CD14-positive monocyte (primary cell): ENCODE measurements around the gene ZNF710. TPM values are rescaled to one million over a fixed set of nuclear protein-coding genes. Genes with fewer than 3 reads are reported as not detected.

Experiments used
- DNase-seq, 3 donors: peaks; one replicate each; pipeline ENCODE4 v3.0.0-alpha.2; 2011 to 2022
- H2AFZ ChIP-seq: 2 replicates; pipeline ENCODE4 v1.6.0; 2012; ENCODE audit warnings: mild to moderate bottlenecking, low read depth, low read length, inconsistent platforms; ENCODE audit not compliant: insufficient read depth, poor library complexity, severe bottlenecking
- H3K27ac ChIP-seq, 2 donors: 1 replicate in 1 of 2; 2 replicates in 1 of 2; pipeline ENCODE4 v1.5.1; 2012 to 2013; ENCODE audit warnings: low read length in 2 of 2, control low read depth in 1 of 2, inconsistent platforms in 1 of 2, low read depth in 1 of 2, mild to moderate bottlenecking in 1 of 2
- H3K27me3 ChIP-seq, 2 donors: one replicate each; pipeline versions ENCODE4 v1.6.0 to v1.6.1; 2011 to 2013; ENCODE audit warnings: low read length in 2 of 2; ENCODE audit not compliant: control insufficient read depth in 2 of 2, insufficient read depth in 2 of 2
- H3K36me3 ChIP-seq, 2 donors: replicated peaks in 1 of 2; 1 replicate in 1 of 2; 2 replicates in 1 of 2; pipeline versions ENCODE4 v1.5.1 to v1.6.1; 2012 to 2013; ENCODE audit warnings: low read length in 2 of 2, control low read depth in 1 of 2, inconsistent platforms in 1 of 2, mild to moderate bottlenecking in 1 of 2; ENCODE audit not compliant: insufficient read depth in 2 of 2, control insufficient read depth in 1 of 2
- H3K4me1 ChIP-seq, 2 donors: 1 replicate in 1 of 2; 2 replicates in 1 of 2; pipeline versions ENCODE4 v1.5.1 to v1.6.1; 2012 to 2013; ENCODE audit warnings: low read length in 2 of 2, control low read depth in 1 of 2, inconsistent platforms in 1 of 2, mild to moderate bottlenecking in 1 of 2, moderate library complexity in 1 of 2; ENCODE audit not compliant: insufficient read depth in 2 of 2, control insufficient read depth in 1 of 2
- H3K4me2 ChIP-seq: replicated peaks from 2 replicates; pipeline ENCODE3; 2012; ENCODE audit warnings: low read length, moderate library complexity, mild to moderate bottlenecking; ENCODE audit not compliant: poor library complexity, severe bottlenecking; ENCODE audit errors: extremely low read depth
- H3K4me3 ChIP-seq, 3 experiments: fragments of 200-600 bp in 1 of 3; sonication (generic) in 1 of 3; replicated peaks in 1 of 3; 1 replicate in 2 of 3; 2 replicates in 1 of 3; pipeline ENCODE4 v1.5.1; 2011 to 2013; ENCODE audit warnings: low read length in 3 of 3, mild to moderate bottlenecking in 3 of 3, control low read depth in 2 of 3, low read depth in 2 of 3, inconsistent platforms in 1 of 3, moderate library complexity in 1 of 3
- H3K79me2 ChIP-seq: 2 replicates; pipeline ENCODE4 v1.6.0; 2012; ENCODE audit warnings: mild to moderate bottlenecking, control low read depth, inconsistent platforms, low read length, moderate library complexity; ENCODE audit not compliant: insufficient read depth
- H3K9ac ChIP-seq: 2 replicates; pipeline ENCODE4 v1.6.0; 2017; ENCODE audit warnings: low read length, mild to moderate bottlenecking; ENCODE audit not compliant: insufficient read depth, poor library complexity, severe bottlenecking
- H3K9me3 ChIP-seq, 2 donors: replicated peaks in 1 of 2; 1 replicate in 1 of 2; 2 replicates in 1 of 2; pipeline versions ENCODE4 v1.5.1 to v1.6.1; 2012 to 2013; ENCODE audit warnings: low read length in 2 of 2, control low read depth in 1 of 2; ENCODE audit not compliant: control insufficient read depth in 1 of 2, insufficient read depth in 1 of 2
- H4K20me1 ChIP-seq: 2 replicates; pipeline ENCODE4 v1.6.0; 2012; ENCODE audit warnings: mild to moderate bottlenecking, low read length, control low read depth, moderate library complexity; ENCODE audit not compliant: insufficient read depth
- H3K27ac Mint-ChIP-seq, 7 donors: one replicate each; pipeline ENCODE4 v1.8.0; 2020; ENCODE audit warnings: mild to moderate bottlenecking in 7 of 7, mixed read lengths in 7 of 7, moderate library complexity in 6 of 7, inconsistent platforms in 2 of 7
- H3K27me3 Mint-ChIP-seq, 3 donors: one replicate each; pipeline ENCODE4 v1.8.0; 2021 to 2022; ENCODE audit warnings: low read depth in 3 of 3, mild to moderate bottlenecking in 3 of 3, mixed read lengths in 3 of 3, moderate library complexity in 3 of 3, inconsistent platforms in 1 of 3
- H3K36me3 Mint-ChIP-seq, 2 donors: one replicate each; pipeline ENCODE4 v1.8.0; 2020; ENCODE audit warnings: mixed read lengths in 2 of 2, inconsistent platforms in 1 of 2, mild to moderate bottlenecking in 1 of 2
- H3K4me1 Mint-ChIP-seq: one replicate; pipeline ENCODE4 v1.8.0; 2020; ENCODE audit warnings: mild to moderate bottlenecking, mixed read lengths
- H3K4me3 Mint-ChIP-seq, 2 donors: one replicate each; pipeline ENCODE4 v1.8.0; 2020; ENCODE audit warnings: mild to moderate bottlenecking in 2 of 2, mixed read lengths in 2 of 2, moderate library complexity in 1 of 2
- H3K9me3 Mint-ChIP-seq, 7 donors: one replicate each; pipeline ENCODE4 v1.8.0; 2020 to 2022; ENCODE audit warnings: mixed read lengths in 7 of 7, mild to moderate bottlenecking in 6 of 7, moderate library complexity in 6 of 7, inconsistent platforms in 2 of 7
- CTCF ChIP-seq: fragments of 200-600 bp; IDR thresholded peaks from one replicate; pipeline ENCODE4 v1.8.0; 2022; ENCODE audit warnings: antibody characterized with exemption, mild to moderate bottlenecking
- WGBS: methylation state at CpG from one replicate; pipeline ENCODE4 v1.1.5; 2013; ENCODE audit warnings: missing lambda C conversion rate; ENCODE audit not compliant: insufficient coverage; 5-methylcytosine and 5-hydroxymethylcytosine counted together
- intact Hi-C, 2 donors: fragments of 100-400 bp; cut with micrococcal nuclease; formaldehyde crosslinking; loops; one replicate each; pipeline versions ENCODE4 v1.15.0 to v1.15.1; 2023
- polyA plus RNA-seq, 3 donors: library from polyadenylated mRNA; depleted of rRNA in 1 of 3; unstranded in 2 of 3; stranded (reverse) in 1 of 3; fragments of 300-500 nt in 2 of 3; fragments of >200 nt in 1 of 3; fragmentation: Illumina TruSeq in 2 of 3; gene quantifications; 1 replicate in 2 of 3; 2 replicates in 1 of 3; pipeline ENCODE4 v1.2.3, GENCODE V29; 2012 to 2021

The ZNF710 gene
- polyA plus RNA-seq, 3 donors, result 3.4 to 45.6 (median 4.8) TPM

DNA sequence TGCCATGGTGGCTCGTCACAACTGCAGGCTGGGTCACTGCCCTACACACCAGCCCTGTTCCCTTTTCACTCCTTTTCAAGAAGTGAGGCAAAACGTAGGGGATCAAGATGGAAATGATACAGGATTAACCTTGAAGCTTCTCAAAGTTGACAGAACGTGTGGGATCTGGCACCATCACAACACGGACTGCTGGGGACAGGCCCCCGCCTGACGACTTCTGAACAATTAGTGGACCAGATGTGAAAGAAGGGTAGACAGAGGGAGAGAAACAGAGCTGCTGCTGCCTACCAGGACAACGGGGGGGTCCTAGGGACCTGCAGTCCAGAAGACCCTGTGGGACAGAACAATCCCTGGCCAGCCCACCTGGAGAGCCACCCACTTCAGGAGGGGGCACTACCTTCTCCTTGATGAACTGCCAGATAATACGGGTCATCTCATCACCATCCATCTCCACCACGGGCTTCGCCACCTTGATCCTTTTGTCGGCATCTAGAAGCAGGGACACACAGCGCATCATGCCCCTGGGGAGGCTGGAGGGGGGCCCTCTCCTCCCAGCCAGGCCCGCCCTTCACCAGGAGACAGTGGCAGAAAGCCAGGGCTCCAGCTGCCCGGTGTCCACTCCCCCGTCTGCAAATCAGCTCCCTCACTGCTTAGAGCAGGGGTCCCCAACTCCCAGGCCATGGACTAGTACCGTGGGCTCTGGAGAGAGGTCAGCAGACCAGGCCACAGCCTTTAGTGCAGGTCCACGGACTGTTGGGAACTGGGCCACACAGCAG is 90.2 kb downstream of the ZNF710 start:
- peaks cover 0 to 1% (median 1%) of the 10 kb centered on the region in 3 donors for H3K27me3 Mint-ChIP-seq
- H3K27ac Mint-ChIP-seq, result peak overlapping the region in 1 of 7 donors; percentile 32
- peaks cover 56% of the 10 kb centered on the region for H3K79me2 ChIP-seq
- H3K4me3 Mint-ChIP-seq, result no peak overlapping the region
- H2AFZ ChIP-seq, result no peak overlapping the region
- DNase-seq, result no peak
- peaks cover 11% of the 10 kb centered on the region for H3K4me1 Mint-ChIP-seq
- peaks cover 38 to 54% of the 10 kb centered on the region in 2 donors for H3K36me3 ChIP-seq
- intact Hi-C loops, result no loop called here
- H3K4me2 ChIP-seq, result no peak overlapping the region
- H3K9me3 Mint-ChIP-seq, result no peaks in the 10 kb centered on the region
- peaks cover 38 to 70% of the 10 kb centered on the region in 2 donors for H3K36me3 Mint-ChIP-seq
- TF ChIP-seq CTCF, result no peak
- 94% methylated on average over 11 of the region's 17 CpGs for WGBS
- peaks cover 4 to 5% of the 10 kb centered on the region in 2 donors for H3K4me1 ChIP-seq
- no peak overlapping the region for H3K9ac ChIP-seq
- H3K27me3 ChIP-seq, result no peaks in the 10 kb centered on the region
- no peak overlapping the region for H3K4me3 ChIP-seq
- H3K9me3 ChIP-seq, result no peaks in the 10 kb centered on the region
- H4K20me1 ChIP-seq, result peaks cover 25% of the 10 kb centered on the region
- peak overlapping the region in 1 of 2 donors; percentile 14 for H3K27ac ChIP-seq

GRCh38 chr15:90095521-90095959 is 94.4 kb downstream of the ZNF710 start:
- Mint-ChIP-seq H3K9me3 (peaks cover 0 to 2% (median 0%) of the 10 kb centered on the region in 7 donors), H3K27ac (peak overlapping the region in 2 of 7 donors; percentile 73 to 79), H3K4me3 (no peak overlapping the region), H3K36me3 (peaks cover 13 to 35% of the 10 kb centered on the region in 2 donors), H3K4me1 (peaks cover 45% of the 10 kb centered on the region), H3K27me3 (peaks cover 0 to 2% (median 1%) of the 10 kb centered on the region in 3 donors)
- peaks cover 17 to 18% of the 10 kb centered on the region in 2 donors for H3K36me3 ChIP-seq
- peaks cover 23 to 34% of the 10 kb centered on the region in 2 donors for H3K4me1 ChIP-seq
- H3K79me2 ChIP-seq, result peaks cover 97% of the 10 kb centered on the region
- no peak for TF ChIP-seq CTCF
- H2AFZ ChIP-seq, result no peak overlapping the region
- H3K4me2 ChIP-seq, result no peak overlapping the region
- peak overlapping the region in 1 of 2 donors; percentile 33 for H3K27ac ChIP-seq
- H3K9me3 ChIP-seq, result no peaks in the 10 kb centered on the region
- H3K4me3 ChIP-seq, result no peak overlapping the region
- intact Hi-C loops, result no loop called here
- peaks cover 52% of the 10 kb centered on the region for H4K20me1 ChIP-seq
- WGBS, result 80% methylated on average over 2 of the region's 3 CpGs
- H3K9ac ChIP-seq, result no peak overlapping the region
- no peak for DNase-seq
- H3K27me3 ChIP-seq, result no peaks in the 10 kb centered on the region
